ACHN (cell line): Measurements from ENCODE around the gene NTM.
"Not testable (repeated sequence)": the region's sequence is repeated elsewhere in the genome, so short reads cannot be mapped to it uniquely, and the experiment has no call there.

Source experiments
- DNase-seq: peaks from one replicate; pipeline ENCODE4 v3.0.0-alpha.2; 2015
- in situ Hi-C: cut with HindIII; loops from 2 replicates; pipeline ENCODE4 v1.10.0; 2017; ENCODE audit warnings: low sequenced_read_pairs, low pct_ligation_motif_present, low pct_unique_long_range_greater_than_20kb

NTM gene

DNA sequence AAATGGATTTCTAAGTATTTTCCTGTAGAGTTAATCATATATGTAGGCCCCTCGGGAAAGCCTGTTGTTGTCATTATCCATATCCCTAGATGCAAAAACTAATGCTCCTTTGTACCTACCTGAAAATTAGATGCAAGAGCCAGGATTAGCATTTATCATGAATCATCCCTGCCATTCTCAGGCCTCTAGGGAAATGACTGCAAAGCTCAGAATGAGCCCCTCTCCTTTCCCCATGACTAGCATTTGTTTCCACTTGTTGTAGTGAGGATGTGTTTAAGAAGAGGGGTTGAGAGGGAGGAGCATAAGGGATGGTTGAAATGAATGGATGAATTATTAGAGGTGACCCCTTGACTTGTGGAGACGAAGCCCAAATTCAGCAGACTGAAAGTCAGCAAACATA is 537.9 kb downstream of the NTM start:
- DNase-seq, result no peak
- in situ Hi-C loops, result no loop called here

- DNase-seq, result no peak
- in situ Hi-C loops, result no loop called here
Measured at GRCh38 chr11:131909426-131910177, 539.2 kb downstream of the NTM start.

- in situ Hi-C loops, result no loop called here
- DNase-seq, result no peak
Measured at GRCh38 chr11:131910178-131910522, 539.7 kb downstream of the NTM start.

- no peak for DNase-seq
- in situ Hi-C loops, result no loop called here
Measured at GRCh38 chr11:131910523-131911387, 540.3 kb downstream of the NTM start.

DNA sequence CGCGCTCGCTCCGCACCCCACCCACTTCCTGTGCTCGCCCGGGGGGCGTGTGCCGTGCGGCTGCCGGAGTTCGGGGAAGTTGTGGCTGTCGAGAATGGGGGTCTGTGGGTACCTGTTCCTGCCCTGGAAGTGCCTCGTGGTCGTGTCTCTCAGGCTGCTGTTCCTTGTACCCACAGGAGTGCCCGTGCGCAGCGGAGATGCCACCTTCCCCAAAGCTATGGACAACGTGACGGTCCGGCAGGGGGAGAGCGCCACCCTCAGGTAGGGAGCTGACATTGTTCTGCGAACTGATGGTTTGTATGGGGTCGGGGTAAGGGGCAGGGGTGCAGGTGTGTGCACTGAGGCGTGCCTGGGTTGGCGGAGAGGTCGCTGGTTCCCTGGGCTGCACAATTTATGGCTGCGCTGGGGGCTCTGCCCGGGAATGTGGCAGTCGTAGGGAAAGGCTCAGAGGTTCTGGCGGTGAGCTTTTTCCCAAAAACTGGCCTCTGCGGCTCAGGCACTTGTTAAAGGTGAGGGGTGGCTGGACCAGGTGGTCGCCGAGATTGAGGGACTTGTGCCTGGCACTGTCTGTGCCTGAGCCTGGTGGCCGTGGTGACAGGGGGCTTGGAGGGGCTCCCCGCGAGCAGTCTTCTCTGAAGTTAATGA is 541.1 kb downstream of the NTM start:
- in situ Hi-C loops, DNase-seq: not testable (repeated sequence)

DNA sequence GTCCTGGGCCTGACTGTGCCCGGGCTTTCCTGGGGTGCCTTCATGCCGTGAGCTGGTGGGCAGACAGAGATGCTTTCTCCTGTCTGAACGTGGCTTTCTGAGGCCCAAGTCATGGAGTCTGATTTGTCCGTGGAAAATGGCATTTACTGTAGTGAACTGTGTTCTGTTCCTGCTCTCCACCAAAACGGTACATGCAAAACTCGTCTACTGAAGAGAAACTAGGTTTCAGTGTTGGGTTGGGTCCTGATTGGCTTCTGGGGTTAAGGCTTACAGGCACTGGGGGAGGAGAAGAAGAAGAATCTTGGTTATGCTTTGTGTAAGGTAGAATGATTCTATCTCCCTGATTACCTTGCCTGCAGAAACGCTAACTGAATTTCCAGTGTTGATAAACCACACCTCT is 541.7 kb downstream of the NTM start:
- in situ Hi-C loops, result no loop called here
- DNase-seq, result no peak

GRCh38 chr11:131913267-131913666 is 542.9 kb downstream of the NTM start:
- DNase-seq, result no peak
- in situ Hi-C loops, result no loop called here

DNA sequence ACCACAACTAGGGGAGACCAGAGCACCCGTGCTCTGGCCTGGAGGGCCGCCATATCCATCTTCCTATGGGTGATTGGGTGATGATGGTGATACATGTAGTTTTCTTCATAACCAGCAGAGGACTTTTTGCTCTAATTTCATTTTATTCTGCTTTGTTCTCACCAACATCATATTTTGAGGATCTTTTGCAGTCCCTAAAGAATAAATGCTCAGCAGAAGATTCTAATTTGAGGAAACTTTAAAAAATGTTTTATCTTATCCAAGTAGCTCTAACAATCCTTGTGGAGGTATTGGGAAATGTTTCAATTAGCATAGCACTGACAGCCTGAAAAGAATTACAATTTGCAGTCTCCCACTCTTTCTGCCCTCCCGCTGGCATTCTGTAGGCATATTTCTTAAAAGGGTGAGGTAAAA is 544.0 kb downstream of the NTM start:
- in situ Hi-C loops, result no loop called here
- DNase-seq, result no peak

GRCh38 chr11:131916638-131917037 is 546.2 kb downstream of the NTM start:
- in situ Hi-C loops, result no loop called here
- no peak for DNase-seq

DNA sequence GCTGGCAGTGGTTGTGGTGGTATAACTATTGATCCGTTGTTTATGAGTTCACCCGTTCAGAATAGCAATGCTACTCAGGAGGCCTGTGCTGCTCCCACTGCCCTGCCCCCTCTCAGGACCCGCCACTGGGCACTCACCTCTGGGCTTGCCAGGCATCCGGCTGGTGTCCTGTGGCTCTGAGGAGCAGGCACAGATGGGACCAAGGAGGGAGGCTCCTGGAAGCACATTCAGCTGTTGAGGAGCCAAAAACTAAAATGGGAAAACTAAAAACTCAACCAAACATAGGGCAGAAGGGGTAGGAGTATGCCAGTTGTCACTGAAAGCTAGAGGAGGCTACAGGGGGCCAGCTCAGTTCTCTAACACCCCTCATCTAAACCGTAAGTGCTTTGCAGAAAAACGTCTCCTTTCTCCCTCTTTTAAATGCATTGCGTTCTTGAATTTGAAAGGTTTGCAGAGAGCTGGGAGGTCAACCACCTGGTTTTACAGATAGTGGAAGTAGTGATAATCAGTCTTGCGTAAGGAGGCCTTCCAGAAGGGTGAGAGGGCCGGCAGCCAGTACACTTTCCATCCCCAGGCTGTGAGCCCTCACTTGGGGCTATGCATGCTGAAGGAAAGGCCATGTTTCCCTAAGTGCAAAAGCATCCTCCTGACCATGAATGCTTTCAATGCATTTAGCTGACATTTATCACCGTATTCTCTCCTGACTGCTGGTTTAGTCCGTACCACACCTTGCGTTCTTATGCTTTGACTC is 547.4 kb downstream of the NTM start:
- no peak for DNase-seq
- in situ Hi-C loops, result no loop called here

DNA sequence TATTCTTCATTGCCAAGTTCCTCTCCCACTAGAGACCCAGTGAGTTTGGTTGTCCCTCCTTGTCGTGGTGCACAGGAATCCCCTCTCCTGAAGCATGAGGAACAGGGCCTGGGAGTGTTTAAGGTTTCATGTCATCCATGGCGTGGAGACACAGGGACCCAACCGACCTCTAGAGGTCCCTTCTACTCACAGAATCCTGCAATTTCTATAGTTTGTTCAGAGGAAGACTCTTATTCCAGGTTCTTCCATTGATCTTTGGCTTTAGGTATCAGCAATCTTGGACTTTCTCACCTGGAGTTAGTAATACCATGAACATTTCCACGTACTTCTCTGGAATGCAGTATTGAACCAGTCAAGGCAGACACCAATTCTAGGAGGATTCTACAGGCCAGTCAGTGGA is 548.2 kb downstream of the NTM start:
- no peak for DNase-seq
- in situ Hi-C loops, result no loop called here

DNA sequence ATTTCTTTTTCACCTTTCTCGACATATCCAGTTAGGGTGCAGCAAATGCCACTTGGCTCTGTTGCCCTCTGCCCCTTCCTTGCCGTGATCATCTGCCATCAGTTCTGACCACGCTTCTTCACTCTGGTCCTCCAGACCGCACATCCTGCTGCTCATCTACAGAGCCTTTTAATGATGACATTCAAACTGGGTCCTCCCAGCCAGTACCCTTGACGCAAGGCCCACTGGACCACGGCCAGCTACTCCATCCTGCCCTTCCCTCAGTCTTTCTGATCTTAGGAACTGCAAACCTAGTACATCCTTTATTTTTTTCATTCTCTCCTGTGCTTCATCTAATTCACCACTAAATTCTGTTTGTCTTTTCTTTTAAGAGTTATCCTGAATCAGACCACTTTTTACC is 551.8 kb downstream of the NTM start:
- DNase-seq, result no peak
- in situ Hi-C loops, result no loop called here

- no peak for DNase-seq
- in situ Hi-C loops, result no loop called here
Measured at GRCh38 chr11:131923309-131923708, 552.9 kb downstream of the NTM start.

DNA sequence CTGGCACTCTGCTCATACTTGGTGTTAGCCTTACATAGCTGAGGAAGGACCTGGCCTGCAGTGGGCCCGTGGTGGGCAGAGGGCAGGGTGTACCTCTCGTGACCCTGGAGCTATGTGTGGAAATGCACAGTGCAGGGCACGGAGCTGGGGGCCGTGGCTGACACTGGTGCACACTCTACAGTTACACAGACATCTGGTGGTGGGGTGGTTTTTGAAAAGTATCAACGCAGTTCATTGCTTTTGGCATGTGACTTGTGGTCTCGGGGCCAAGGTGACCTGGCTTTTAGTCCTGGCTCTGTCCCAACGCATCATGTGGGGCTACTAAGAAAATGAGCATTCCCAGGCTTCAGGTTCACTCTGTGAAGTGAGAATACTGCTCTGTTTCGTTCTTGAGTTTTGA is 553.6 kb downstream of the NTM start:
- DNase-seq, result no peak
- in situ Hi-C loops, result no loop called here

- in situ Hi-C loops, result no loop called here
- DNase-seq, result peak; percentile 3
Measured at GRCh38 chr11:131924457-131925201, 554.2 kb downstream of the NTM start.

- no peak for DNase-seq
- in situ Hi-C loops, result no loop called here
Measured at GRCh38 chr11:131925829-131926228, 555.4 kb downstream of the NTM start.

DNA sequence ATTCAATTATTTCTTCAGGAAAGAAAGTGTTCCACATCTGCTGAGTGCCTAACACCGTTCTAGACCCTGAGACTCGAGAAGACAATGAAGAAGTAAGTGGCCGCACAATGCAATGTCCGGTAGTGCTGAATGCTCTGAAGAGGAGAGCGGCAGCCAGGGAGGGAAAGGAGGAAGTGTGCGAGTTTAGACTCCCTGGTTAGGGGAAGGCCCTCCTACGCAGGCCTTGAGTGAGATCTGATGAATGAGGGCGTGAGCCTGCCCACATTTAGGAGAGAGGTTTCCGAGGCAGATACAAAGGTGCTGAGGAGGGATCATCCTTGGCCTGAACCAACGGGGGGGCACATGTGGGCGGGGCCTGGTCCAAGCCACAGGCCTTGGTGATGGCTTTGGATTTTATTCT is 558.6 kb downstream of the NTM start:
- in situ Hi-C loops, result no loop called here
- no peak for DNase-seq

- in situ Hi-C loops, result no loop called here
- DNase-seq, result no peak
Measured at GRCh38 chr11:131932584-131933325, 562.3 kb downstream of the NTM start.
